HEK293T (cell line): ENCODE results near the gene NFAM1.

ENCODE experiments used
- BHLHE40 ChIP-seq: fragments of 450-650 bp; IDR thresholded peaks from 2 replicates; pipeline ENCODE4 v1.6.1; 2016; ENCODE audit warnings: mild to moderate bottlenecking, moderate library complexity, borderline replicate concordance
- ELF4 ChIP-seq: fragments of 450-650 bp; IDR thresholded peaks from 2 replicates; pipeline ENCODE4 v1.6.1; 2017; ENCODE audit warnings: antibody characterized with exemption
- FOXA1 ChIP-seq: fragments of 450-650 bp; IDR thresholded peaks from 2 replicates; pipeline ENCODE4 v1.6.1; 2016; ENCODE audit warnings: mild to moderate bottlenecking
- FOXK2 ChIP-seq: fragments of 450-650 bp; IDR thresholded peaks from 2 replicates; pipeline ENCODE4 v1.6.1; 2016; ENCODE audit warnings: mild to moderate bottlenecking
- FOXM1 ChIP-seq: fragments of 450-650 bp; IDR thresholded peaks from 2 replicates; pipeline ENCODE4 v1.6.1; 2017; ENCODE audit warnings: mild to moderate bottlenecking, borderline replicate concordance
- HDGF ChIP-seq: fragments of 450-650 bp; IDR thresholded peaks from 2 replicates; pipeline ENCODE4 v1.6.1; 2017; ENCODE audit warnings: antibody characterized with exemption, borderline replicate concordance
- LEF1 ChIP-seq: fragments of 450-650 bp; IDR thresholded peaks from 2 replicates; pipeline ENCODE4 v1.6.1; 2017; ENCODE audit warnings: mild to moderate bottlenecking, borderline replicate concordance
- NFRKB ChIP-seq: fragments of 450-650 bp; IDR thresholded peaks from 2 replicates; pipeline ENCODE4 v1.6.1; 2016; ENCODE audit warnings: mild to moderate bottlenecking, moderate library complexity
- SP1 ChIP-seq: fragments of 450-650 bp; IDR thresholded peaks from 2 replicates; pipeline ENCODE4 v1.6.1; 2017
- SUZ12 ChIP-seq: fragments of 450-650 bp; IDR thresholded peaks from 2 replicates; pipeline ENCODE4 v1.6.1; 2016; ENCODE audit warnings: mild to moderate bottlenecking
- ZNF384 ChIP-seq: fragments of 450-650 bp; IDR thresholded peaks from 2 replicates; pipeline ENCODE4 v1.6.1; 2016

DNA sequence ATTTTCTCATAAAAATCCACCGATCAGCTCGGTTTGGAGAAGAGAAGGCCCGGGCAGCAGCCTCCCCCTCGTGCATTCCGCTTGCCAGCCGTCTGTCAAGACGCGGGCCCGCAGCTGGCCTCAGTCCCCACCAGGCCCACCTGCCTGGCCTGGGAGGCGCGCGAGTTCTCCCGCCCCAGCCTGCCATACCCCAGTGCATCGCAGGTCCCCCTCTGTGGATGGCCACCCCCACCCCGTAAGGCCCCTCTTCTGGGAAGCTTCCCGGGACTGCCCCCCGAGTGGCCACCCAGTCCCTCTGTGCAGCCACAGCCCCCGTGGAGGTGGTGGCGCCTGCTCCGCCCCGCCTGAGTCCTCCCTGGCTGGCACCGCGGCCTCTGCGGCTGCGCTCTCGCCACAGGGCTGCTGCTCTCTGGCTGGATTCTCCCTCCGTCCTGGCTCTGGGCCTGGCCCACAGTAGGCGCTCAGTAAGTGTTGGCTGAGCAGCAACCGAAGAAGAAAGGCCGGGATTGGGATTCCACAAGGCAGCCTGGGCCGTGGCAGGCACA, 87.8 kb downstream of the NFAM1 start:
- no peak for TF ChIP-seq FOXA1
- no peak for TF ChIP-seq BHLHE40
- TF ChIP-seq ZNF384: no peak
- TF ChIP-seq FOXK2: no peak
- TF ChIP-seq HDGF: no peak
- no peak for TF ChIP-seq LEF1
- TF ChIP-seq FOXM1: no peak
- no peak for TF ChIP-seq ELF4
- no peak for TF ChIP-seq SUZ12
- no peak for TF ChIP-seq NFRKB
- TF ChIP-seq SP1: no peak
